ENCODE measurements around the gene SOS1. TPM values are rescaled to one million over a fixed set of nuclear protein-coding genes. Genes with fewer than 3 reads are reported as not detected.
"Not testable (repeated sequence)": the region's sequence is repeated elsewhere in the genome, so short reads cannot be mapped to it uniquely, and the experiment has no call there.

Gene SOS1
- total RNA-seq, 1 experiment from 2014 or later, result 11.8 TPM

- peak; percentile 15 for DNase-seq (ENCODE audit: low read depth)
These were observed 18.8 kb upstream of the SOS1 start for GRCh38 chr2:39139511-39140237.

DNA sequence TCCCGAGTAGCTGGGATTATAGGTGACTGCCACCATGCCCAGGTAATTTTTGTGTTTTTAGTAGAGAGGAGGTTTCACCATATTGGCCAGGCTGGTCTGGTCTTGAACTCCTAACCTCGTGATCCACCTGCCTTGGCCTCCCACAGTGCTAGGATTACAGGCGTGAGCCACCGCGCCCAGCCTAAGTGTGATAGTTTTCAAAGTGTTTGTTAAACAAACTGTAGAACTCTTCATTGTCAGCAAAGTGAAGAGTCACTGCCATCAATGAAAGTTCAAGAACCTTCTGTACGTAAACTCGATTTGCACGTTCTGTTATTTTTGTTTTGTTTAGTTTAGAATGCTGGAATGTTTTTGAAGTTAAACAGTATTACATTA lies 18.0 kb upstream of the SOS1 start:
- no peak for DNase-seq (ENCODE audit: low read depth)

GRCh38 chr2:39138187-39138836 lies 17.5 kb upstream of the SOS1 start:
- not testable (repeated sequence) for DNase-seq (ENCODE audit: low read depth)

- no peak for DNase-seq (ENCODE audit: low read depth)
These were observed 15.9 kb upstream of the SOS1 start for GRCh38 chr2:39136799-39137198.

DNA sequence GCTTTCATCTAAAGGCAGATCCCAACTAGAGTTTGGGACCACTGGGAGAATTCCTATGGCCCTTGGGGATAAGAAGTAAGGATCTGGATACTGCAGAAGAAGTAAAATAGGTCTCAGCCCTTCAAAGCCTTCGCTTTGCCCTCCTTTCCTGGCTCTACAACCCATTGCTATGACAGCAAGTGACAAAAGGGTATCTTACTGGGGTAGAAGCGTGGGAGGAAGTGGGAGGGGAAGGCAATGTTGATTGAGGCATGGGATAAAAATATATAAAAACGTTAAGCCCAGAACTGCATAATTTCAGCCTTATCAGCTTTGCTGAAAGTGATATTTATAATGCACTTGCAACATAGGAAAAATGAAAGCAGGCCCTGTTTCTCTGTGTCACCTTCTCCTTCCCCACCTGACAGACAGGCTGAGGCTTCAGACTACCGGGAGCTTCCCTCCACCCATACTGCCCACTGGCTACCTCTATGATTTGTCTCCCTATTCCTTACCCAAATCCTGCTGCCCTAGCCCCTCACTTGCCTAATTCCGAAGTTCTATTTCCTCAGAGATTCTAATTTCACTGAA lies 14.9 kb upstream of the SOS1 start:
- no peak for DNase-seq (ENCODE audit: low read depth)

DNA sequence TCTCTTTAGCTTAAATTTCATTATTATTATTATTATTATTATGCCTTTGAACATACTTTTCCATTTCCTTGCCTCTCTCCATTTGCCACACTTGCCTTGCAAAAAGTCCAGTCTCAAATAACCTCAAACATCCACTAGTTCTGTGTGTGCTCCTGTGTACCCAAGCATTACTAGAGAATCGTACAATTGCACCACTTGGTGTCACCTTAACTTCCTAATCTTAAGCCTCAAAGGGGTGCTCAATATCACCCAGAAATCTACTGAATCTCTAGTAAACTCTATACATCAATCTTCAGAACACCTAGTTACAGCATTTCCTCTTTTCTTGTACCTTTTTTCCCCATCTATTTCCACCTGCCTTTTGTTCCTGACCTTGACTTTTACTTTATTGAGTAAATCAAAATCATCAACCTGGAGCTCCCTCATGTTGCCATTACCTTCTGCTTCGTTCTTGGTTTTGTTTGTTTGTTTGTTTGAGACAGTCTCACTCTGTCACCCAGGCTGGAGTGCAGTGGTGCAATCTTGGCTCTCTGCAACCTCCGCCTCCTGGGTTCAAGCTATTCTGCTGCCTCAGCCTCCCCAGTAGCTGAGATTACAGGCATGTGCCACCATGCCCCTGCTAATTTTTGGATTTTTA lies 12.5 kb upstream of the SOS1 start:
- DNase-seq (ENCODE audit: low read depth), result no peak

GRCh38 chr2:39128919-39129391 lies 8.1 kb upstream of the SOS1 start:
- no peak for DNase-seq (ENCODE audit: low read depth)

- peak; percentile 25 for DNase-seq (ENCODE audit: low read depth)
These were observed 7.1 kb upstream of the SOS1 start for GRCh38 chr2:39127973-39128372.

DNA sequence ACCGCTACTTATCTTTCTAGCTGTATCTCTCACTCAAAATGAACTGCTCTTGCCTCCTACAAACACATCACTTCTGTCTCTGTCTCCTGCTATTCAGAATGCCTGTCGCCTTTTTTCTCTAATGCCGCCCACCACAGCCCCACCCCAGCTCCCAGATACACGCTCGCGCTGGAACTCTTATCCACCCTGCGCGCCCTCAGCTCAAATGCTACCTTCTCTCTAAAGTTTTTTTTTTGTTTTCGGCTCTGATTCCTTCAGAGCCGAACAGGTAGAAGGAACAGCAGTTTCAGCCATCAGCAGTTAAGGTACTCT lies 3.9 kb upstream of the SOS1 start:
- DNase-seq (ENCODE audit: low read depth), result no peak

DNA sequence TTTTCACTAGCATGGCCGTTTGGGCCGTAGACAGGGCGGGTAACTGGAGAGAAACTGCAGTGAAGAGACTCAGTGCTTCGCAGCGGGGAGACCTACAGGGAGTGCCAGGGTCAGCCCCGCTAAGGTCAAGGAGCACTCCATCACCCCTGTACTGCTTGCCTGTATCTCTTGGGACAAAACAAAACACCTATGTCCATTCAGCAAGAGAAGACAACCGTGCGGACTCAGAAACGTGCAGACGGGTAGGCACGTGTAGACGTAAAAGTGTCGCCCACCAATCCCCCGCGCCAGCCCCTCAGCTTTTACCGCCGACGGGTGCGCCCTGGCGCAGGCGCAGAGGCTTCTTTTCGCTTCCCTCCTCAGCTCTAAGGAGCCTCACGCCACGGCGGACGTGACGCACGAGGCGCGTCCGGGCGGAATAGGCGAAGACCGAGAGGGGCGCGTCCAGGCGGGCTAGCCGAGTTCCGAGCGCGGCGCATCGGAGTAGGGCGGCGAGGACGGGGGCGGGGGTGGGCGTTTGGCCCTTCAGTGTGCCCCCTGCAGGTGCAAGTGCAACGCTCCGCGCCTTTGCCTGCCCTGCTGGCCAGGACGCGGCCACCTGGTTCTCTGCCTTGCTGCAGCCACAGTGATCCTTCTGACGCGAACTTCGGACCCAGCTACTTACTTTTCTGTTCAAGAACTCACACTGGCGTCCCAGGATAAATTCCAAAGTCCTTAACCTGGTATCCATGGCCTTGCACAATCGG lies 3.3 kb upstream of the SOS1 start:
- DNase-seq (ENCODE audit: low read depth), result peak; percentile 93

DNA sequence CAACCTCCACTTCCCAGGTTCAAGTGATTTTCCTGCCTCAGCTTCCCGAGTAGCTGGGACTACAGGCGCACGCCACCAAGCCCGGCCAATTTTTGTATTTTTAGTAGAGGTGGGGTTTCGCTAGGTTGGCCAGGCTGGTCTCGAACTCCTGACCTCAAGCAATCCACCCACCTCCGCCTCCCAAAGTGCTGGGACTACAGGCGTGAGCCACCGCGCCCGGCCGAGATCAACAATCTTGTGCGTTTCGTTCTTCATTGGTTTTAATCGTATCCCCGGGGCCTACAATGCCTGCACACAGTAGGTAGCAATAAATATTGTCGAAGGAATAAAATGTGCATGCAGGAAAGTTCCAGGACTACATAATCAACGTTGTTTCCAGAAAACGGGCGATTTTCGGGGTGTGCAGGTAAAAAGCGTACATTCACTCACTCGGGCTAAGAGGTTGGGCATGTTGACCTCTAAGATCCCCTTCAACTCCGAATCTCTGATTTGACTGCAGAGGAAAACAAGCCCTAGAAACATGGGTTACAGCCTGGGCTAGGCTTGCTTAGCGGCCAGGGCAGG lies 2.7 kb upstream of the SOS1 start:
- no peak for DNase-seq (ENCODE audit: low read depth)

DNA sequence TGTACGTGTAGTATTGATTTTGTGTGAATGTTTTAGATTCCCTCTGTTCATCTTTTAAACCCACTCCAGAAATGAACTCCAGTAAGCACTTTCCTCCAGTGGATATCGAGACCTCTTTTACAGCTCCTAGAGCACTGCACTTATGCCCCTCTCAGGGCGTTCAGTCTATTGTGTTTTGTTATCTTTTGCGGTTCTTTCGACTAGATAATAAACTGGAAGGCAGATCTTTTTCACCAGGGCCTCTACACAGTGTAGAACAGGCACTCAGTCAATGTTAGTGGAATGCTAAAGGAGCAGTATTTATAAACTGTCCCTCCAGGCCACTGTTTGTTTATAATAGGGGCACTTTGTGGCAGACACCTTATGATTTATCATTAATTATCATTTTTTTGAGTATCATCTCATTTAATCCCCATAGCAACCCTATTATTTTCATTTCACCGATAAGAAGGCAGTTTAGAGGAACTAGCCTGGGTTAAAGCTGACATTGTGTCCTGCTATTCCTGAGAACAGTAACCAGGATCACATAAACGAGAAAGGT lies 742 bp upstream of the SOS1 start:
- peak; percentile 12 for DNase-seq (ENCODE audit: low read depth)

DNA sequence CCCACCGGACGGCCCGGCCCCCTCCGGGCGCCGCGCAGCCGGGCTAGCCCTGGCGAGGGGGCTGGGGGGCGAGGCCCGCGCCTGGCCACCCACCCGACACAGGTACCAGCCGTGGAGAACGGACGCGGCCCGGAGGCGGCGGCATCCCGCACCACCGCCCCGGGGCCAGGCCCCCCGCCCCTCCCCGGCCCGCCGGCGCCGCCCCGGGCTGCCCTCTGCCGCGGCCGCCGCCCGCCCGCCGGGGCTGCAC lies 405 bp downstream of the SOS1 start:
- DNase-seq (ENCODE audit: low read depth), result no peak

GRCh38 chr2:39119732-39120520 lies 925 bp downstream of the SOS1 start:
- peak; percentile 70 for DNase-seq (ENCODE audit: low read depth)

GRCh38 chr2:39118786-39119499 lies 1.9 kb downstream of the SOS1 start:
- peak; percentile 22 for DNase-seq (ENCODE audit: low read depth)

DNA sequence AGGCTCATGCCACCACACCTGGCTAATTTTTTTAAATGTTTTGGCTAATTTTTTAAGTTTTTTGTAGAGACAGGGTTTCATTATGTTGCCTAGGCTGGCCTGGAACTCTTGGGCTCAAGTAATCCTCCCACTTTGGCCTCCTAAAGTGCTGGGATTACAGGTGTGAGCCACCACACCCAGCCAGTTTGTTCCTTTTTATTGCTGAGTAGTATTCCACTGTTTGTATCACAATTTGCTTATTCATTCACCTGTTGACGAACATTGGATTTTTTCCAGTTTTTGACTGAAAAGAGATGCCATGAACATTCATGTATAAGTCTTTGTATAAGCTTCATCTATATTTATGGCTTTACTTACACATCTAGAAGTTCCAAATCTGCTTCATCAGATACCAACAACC lies 5.3 kb downstream of the SOS1 start:
- DNase-seq (ENCODE audit: low read depth), result no peak

GRCh38 chr2:39114771-39115170 lies 6.1 kb downstream of the SOS1 start:
- DNase-seq (ENCODE audit: low read depth), result no peak

- DNase-seq (ENCODE audit: low read depth), result no peak
These were observed 11.3 kb downstream of the SOS1 start for GRCh38 chr2:39109537-39109936.

DNA sequence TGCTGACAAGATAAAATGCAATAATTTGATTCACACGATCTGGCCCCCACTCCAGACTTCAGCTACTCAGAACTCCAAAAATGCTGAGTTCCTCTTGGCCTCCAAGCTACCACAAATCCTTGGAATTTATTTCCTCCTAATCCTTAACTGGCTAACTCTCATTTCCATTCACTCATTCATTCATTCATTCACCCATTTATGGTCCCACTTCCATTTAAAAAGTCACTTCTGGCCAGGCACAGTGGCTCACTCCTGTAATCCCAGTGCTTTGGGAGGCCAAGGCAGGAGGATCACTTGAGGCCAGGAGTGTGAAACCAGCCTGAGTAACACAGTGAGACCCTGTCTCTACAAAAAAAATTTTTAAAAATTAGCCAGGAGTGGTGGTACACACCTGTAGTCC lies 12.5 kb downstream of the SOS1 start:
- no peak for DNase-seq (ENCODE audit: low read depth)

DNA sequence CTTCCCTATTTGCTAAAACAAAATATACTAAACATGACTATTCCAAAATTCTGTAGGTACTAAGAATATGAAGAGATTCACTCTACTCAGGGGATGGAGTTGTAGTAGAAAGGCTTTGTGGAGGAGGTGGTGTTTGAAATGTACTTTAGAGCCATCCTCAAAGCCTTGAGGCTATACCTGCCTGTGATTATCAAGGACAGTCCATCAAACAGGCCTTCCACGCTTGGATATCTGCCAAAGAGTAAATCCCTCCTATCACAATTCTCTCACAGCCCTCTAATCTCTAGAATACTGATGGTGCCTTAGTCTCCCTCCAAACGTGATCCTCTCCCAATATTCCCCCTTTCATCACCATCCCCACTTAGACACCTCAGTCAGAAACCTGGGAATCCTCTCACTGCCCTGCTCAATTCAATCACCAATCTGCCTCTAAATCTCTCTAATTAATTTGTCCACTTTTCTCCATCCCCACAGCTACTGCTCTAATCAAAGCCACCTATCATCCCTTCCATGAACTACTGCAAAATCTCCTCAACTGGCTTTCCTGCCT lies 13.1 kb downstream of the SOS1 start:
- no peak for DNase-seq (ENCODE audit: low read depth)

Measured in M059J (cell line).